Activated CD8-positive, alpha-beta memory T cell treated with anti-CD3 and anti-CD28 coated beads, Interleukin-2, amount 50 U/mL, for 48 hours (primary cell): ENCODE measurements around the gene FOSL1.
"Not testable (repeated sequence)": the region's sequence is repeated elsewhere in the genome, so short reads cannot be mapped to it uniquely, and the experiment has no call there.

Experiments
- DNase-seq: peaks from one replicate; pipeline ENCODE4 v3.0.0-alpha.2; 2020

The FOSL1 gene

GRCh38 chr11:65849771-65850216 is 50.4 kb downstream of the FOSL1 start:
- no peak for DNase-seq

- DNase-seq: no peak
These were observed 50.8 kb downstream of the FOSL1 start for GRCh38 chr11:65849366-65849765.

GRCh38 chr11:65848693-65849092 is 51.5 kb downstream of the FOSL1 start:
- DNase-seq: not testable (repeated sequence)

GRCh38 chr11:65847746-65848145 is 52.4 kb downstream of the FOSL1 start:
- DNase-seq: no peak

GRCh38 chr11:65844231-65844872 is 55.8 kb downstream of the FOSL1 start:
- no peak for DNase-seq

- no peak for DNase-seq
These were observed 56.4 kb downstream of the FOSL1 start for GRCh38 chr11:65843811-65844210.

- DNase-seq: no peak
These were observed 58.0 kb downstream of the FOSL1 start for GRCh38 chr11:65842144-65842543.
